GM23248 (cell line): Measurements from ENCODE around the gene FOXL3. TPM values are rescaled to one million over a fixed set of nuclear protein-coding genes. Genes with fewer than 3 reads are reported as not detected.
"Not testable (repeated sequence)": the region's sequence is repeated elsewhere in the genome, so short reads cannot be mapped to it uniquely, and the experiment has no call there.

ENCODE experiments used
- DNase-seq: peaks from one replicate; pipeline ENCODE4 v3.0.0-alpha.2; 2015
- H2AFZ ChIP-seq: fragments of 200-600 bp; sonication (generic); 2 replicates; pipeline ENCODE4 v1.6.1; 2016; ENCODE audit warnings: antibody characterized with exemption
- H3F3A ChIP-seq: fragments of 200-600 bp; sonication (generic); 2 replicates; pipeline ENCODE4 v1.6.1; 2016; ENCODE audit warnings: mild to moderate bottlenecking, antibody characterized with exemption, mixed run types; ENCODE audit not compliant: insufficient read depth
- H3K27ac ChIP-seq: fragments of 200-600 bp; sonication (generic); 2 replicates; pipeline ENCODE4 v1.5.1; 2016; ENCODE audit warnings: mild to moderate bottlenecking
- H3K27me3 ChIP-seq: fragments of 200-600 bp; sonication (generic); replicated peaks from 2 replicates; pipeline ENCODE4 v1.6.1; 2016; ENCODE audit warnings: mild to moderate bottlenecking; ENCODE audit not compliant: insufficient read depth
- H3K36me3 ChIP-seq: fragments of 200-600 bp; sonication (generic); 2 replicates; pipeline ENCODE4 v1.6.1; 2016; ENCODE audit warnings: low read depth, mild to moderate bottlenecking
- H3K4me1 ChIP-seq: fragments of 200-600 bp; sonication (generic); 2 replicates; pipeline ENCODE4 v1.6.1; 2016; ENCODE audit warnings: mild to moderate bottlenecking; ENCODE audit not compliant: insufficient read depth
- H3K4me2 ChIP-seq: fragments of 200-600 bp; sonication (generic); one replicate; pipeline ENCODE4 v1.6.1; 2016; ENCODE audit warnings: mild to moderate bottlenecking; ENCODE audit not compliant: unreplicated experiment
- H3K4me3 ChIP-seq: fragments of 200-600 bp; sonication (generic); 2 replicates; pipeline ENCODE4 v1.5.1; 2016; ENCODE audit warnings: mild to moderate bottlenecking
- H3K79me2 ChIP-seq: fragments of 200-600 bp; sonication (generic); 2 replicates; pipeline ENCODE4 v1.6.1; 2016; ENCODE audit warnings: mild to moderate bottlenecking; ENCODE audit not compliant: insufficient read depth
- H3K9ac ChIP-seq: fragments of 200-600 bp; sonication (generic); 2 replicates; pipeline ENCODE4 v1.6.1; 2016; ENCODE audit warnings: mild to moderate bottlenecking
- H3K9me2 ChIP-seq: fragments of 200-600 bp; sonication (generic); 2 replicates; pipeline ENCODE4 v1.6.1; 2016; ENCODE audit warnings: mixed run types, mild to moderate bottlenecking, moderate library complexity; ENCODE audit not compliant: insufficient read depth
- H3K9me3 ChIP-seq: fragments of 200-600 bp; sonication (generic); one replicate; pipeline ENCODE4 v1.6.1; 2017; ENCODE audit warnings: low read depth
- H4K20me1 ChIP-seq: fragments of 200-600 bp; sonication (generic); 2 replicates; pipeline ENCODE4 v1.6.0; 2016; ENCODE audit not compliant: insufficient read depth
- EZH2 ChIP-seq: fragments of 200-600 bp; sonication (generic); IDR thresholded peaks from 2 replicates; pipeline ENCODE4 v1.6.1; 2018; ENCODE audit warnings: antibody characterized with exemption, mild to moderate bottlenecking; ENCODE audit not compliant: insufficient read depth, poor library complexity, severe bottlenecking
- EZH2phosphoT487 ChIP-seq: fragments of 200-600 bp; sonication (generic); IDR thresholded peaks from 2 replicates; pipeline ENCODE4 v1.6.1; 2018; ENCODE audit warnings: antibody characterized with exemption, moderate library complexity, mild to moderate bottlenecking, low read depth; ENCODE audit not compliant: insufficient read depth
- WGBS, 2 experiments: methylation state at CpG; one replicate each; pipeline ENCODE4 v1.1.6; 2015 to 2017; ENCODE audit warnings: low lambda C conversion rate in 2 of 2, low coverage in 1 of 2; ENCODE audit errors: missing lambda C conversion rate in 2 of 2; 5-methylcytosine and 5-hydroxymethylcytosine counted together
- in situ Hi-C: fragments of 300-500 bp; cut with MboI; formaldehyde crosslinking; loops from 2 replicates; pipeline ENCODE4 v1.15.0; 2020
- polyA plus RNA-seq: library from polyadenylated mRNA; unstranded; fragments of >200 nt; fragmentation: Nextera tagmentation; extraction: Ambion mirVana; gene quantifications from 2 replicates; pipeline ENCODE4 v1.2.1, GENCODE V29; 2016
- total RNA-seq: library from RNA; depleted of rRNA; stranded (reverse); fragments of >200 nt; shearing (Covaris generic); gene quantifications from 2 replicates; pipeline ENCODE4 v1.2.3, GENCODE V29; 2014

The FOXL3 gene
- total and polyA plus RNA-seq, 2 experiments from 2014 or later, result not detected

GRCh38 chr7:296373-296945, 6.5 kb downstream of the FOXL3 start:
- H3K36me3 ChIP-seq, result no peaks in the 10 kb centered on the region
- H3K79me2 ChIP-seq, result no peaks in the 10 kb centered on the region
- H3K9me3 ChIP-seq, result no peaks in the 10 kb centered on the region
- no peaks in the 10 kb centered on the region for H3K9me2 ChIP-seq
- WGBS, 2 experiments, result 44% methylated on average over 9 to 19 of the region's 20 CpGs
- no peak for TF ChIP-seq EZH2
- TF ChIP-seq EZH2phosphoT487, result no peak
- no peaks in the 10 kb centered on the region for H3F3A ChIP-seq
- H3K4me1 ChIP-seq, result no peaks in the 10 kb centered on the region
- H4K20me1 ChIP-seq, result no peaks in the 10 kb centered on the region
- H3K9ac ChIP-seq, result no peak overlapping the region
- no peak overlapping the region for H3K27ac ChIP-seq
- H3K27me3 ChIP-seq, result peaks cover 39% of the 10 kb centered on the region
- no peak for DNase-seq
- no peak overlapping the region for H3K4me2 ChIP-seq
- H3K4me3 ChIP-seq, result no peak overlapping the region
- in situ Hi-C loops, result no loop called here
- no peak overlapping the region for H2AFZ ChIP-seq

GRCh38 chr7:297141-297540, 7.2 kb downstream of the FOXL3 start:
- H3K9me2 ChIP-seq, H3K27ac ChIP-seq, H3K36me3 ChIP-seq, H3K9me3 ChIP-seq, H3K4me2 ChIP-seq, in situ Hi-C loops, H3K4me1 ChIP-seq, H3K79me2 ChIP-seq, DNase-seq, H3K9ac ChIP-seq, H4K20me1 ChIP-seq, H3K4me3 ChIP-seq, H3F3A ChIP-seq, H2AFZ ChIP-seq: not testable (repeated sequence)
- H3K27me3 ChIP-seq, result peaks cover 32% of the 10 kb centered on the region
- WGBS, 2 experiments, result 75% methylated on average over 23 of the region's 24 CpGs; no CpG with 5 or more reads in 1 of the 2 experiments

GRCh38 chr7:297611-298374, 7.8 kb downstream of the FOXL3 start:
- 57% methylated on average over 24 of the region's 24 CpGs for WGBS, 2 experiments
- Histone ChIP-seq H3K27me3 (peaks cover 26% of the 10 kb centered on the region), H3K9me3 (no peaks in the 10 kb centered on the region)

GRCh38 chr7:298375-298702, 8.4 kb downstream of the FOXL3 start:
- Histone ChIP-seq H4K20me1 (no peaks in the 10 kb centered on the region), H3K4me2 (no peak overlapping the region), H3K4me1 (no peaks in the 10 kb centered on the region), H3K9me3 (no peaks in the 10 kb centered on the region), H3K79me2 (no peaks in the 10 kb centered on the region), H3K27me3 (peaks cover 20% of the 10 kb centered on the region), H3K36me3 (no peaks in the 10 kb centered on the region), H3K27ac (no peak overlapping the region), H3K9me2 (no peaks in the 10 kb centered on the region), H3K4me3 (no peak overlapping the region), H3K9ac (no peak overlapping the region), H3F3A (no peaks in the 10 kb centered on the region), H2AFZ (no peak overlapping the region)
- WGBS, 2 experiments, result 53 to 58% methylated on average over 15 of the region's 15 CpGs
- TF ChIP-seq EZH2phosphoT487 (no peak), EZH2 (no peak)
- in situ Hi-C loops, result no loop called here
- no peak for DNase-seq

More at GRCh38 chr7:297611-298374, 7.8 kb downstream of the FOXL3 start:
- Histone ChIP-seq H2AFZ (no peak overlapping the region), H3K36me3 (no peaks in the 10 kb centered on the region), H3K9me2 (no peaks in the 10 kb centered on the region), H3K27ac (no peak overlapping the region), H3K9ac (no peak overlapping the region), H4K20me1 (no peaks in the 10 kb centered on the region), H3F3A (no peaks in the 10 kb centered on the region), H3K4me2 (no peak overlapping the region), H3K79me2 (no peaks in the 10 kb centered on the region), H3K4me3 (no peak overlapping the region), H3K4me1 (no peaks in the 10 kb centered on the region)
- no peak for TF ChIP-seq EZH2
- no peak for TF ChIP-seq EZH2phosphoT487
- DNase-seq, result no peak
- in situ Hi-C loops, result no loop called here
